ENCODE data around the gene ABCB8.

Gene ABCB8

DNA sequence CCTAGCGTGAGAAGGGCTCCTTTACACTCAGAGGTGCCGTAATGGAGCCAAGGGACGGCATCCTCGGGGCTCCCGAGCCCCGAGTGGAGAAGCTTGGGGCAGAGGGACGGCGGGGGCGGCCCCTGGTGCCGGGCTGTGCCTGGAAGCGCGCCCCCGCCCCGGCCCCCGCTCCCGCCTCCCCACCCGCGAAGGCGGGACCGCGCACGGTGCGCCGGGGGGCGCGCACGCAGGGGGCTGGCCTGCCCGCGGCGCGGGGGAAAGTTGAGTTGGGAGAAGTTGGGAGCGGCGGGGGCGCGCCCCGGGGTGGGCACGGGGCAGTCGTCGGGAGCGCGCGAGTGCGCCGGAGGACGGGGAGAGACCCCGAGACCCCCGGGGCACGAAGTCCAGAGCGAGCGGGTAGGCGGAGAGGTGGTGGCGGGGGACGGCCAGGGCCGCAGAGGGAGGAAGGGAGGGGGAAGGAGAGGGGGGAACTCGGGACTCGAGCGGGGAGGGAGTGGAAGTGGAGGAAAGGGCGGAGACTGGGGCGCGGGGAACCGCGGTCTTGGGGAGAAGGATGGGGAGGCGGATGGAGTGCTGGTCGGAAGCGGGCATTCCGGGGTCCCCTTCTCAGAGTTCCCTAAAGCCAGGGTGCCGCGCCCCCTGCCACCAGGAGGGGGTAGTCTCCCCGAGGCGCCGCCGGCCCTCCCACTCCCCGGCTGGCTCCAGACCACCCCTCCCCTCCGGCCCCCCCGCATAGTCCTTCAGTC, 31.3 kb downstream of the ABCB8 start, which contains the start of gene SLC4A2 (continued):
- TF ChIP-seq ZNF214 (tag by site-specific recombination; IDR thresholded peaks at IDR 0.05; ENCODE audit: borderline replicate concordance) (no peak), ZNF174 (tag by site-specific recombination; IDR thresholded peaks at IDR 0.05) (no peak), ZNF670 (tag by site-specific recombination; IDR thresholded peaks at IDR 0.05; ENCODE audit: low read depth) (no peak), ZIC2 (tag by site-specific recombination; IDR thresholded peaks at IDR 0.05) (peak; percentile 12; the same call in 1 of the 2 replicates), ZNF76 (tag by site-specific recombination; IDR thresholded peaks at IDR 0.05; ENCODE audit: borderline replicate concordance, low read depth) (peak; percentile 65; the same call in 1 of the 2 replicates), BCL11A (tag by site-specific recombination; IDR thresholded peaks at IDR 0.05; ENCODE audit: low read depth) (no peak), ZBTB17 (tag by site-specific recombination; IDR thresholded peaks at IDR 0.05) (no peak), ZNF132 (tag by site-specific recombination; IDR thresholded peaks at IDR 0.05; ENCODE audit: borderline replicate concordance) (no peak), ZNF341 (tag by site-specific recombination; IDR thresholded peaks at IDR 0.05; ENCODE audit: low read depth) (peak; percentile 69; the same call in 1 of the 2 replicates), ZNF133 (tag by site-specific recombination; IDR thresholded peaks at IDR 0.05) (no peak), ZNF302 (tag by site-specific recombination; IDR thresholded peaks at IDR 0.05; ENCODE audit: low read depth) (no peak), ZNF792 (tag by site-specific recombination; IDR thresholded peaks at IDR 0.05) (no peak), ZNF623 (tag by site-specific recombination; IDR thresholded peaks at IDR 0.05) (0 out of 2 replicates have a peak, but pooled peaks have one; percentile 7), HOXD13 (CRISPR knock-in tag; IDR thresholded peaks at IDR 0.05; ENCODE audit: borderline replicate concordance) (no peak), ZNF10 (tag by site-specific recombination; IDR thresholded peaks at IDR 0.05) (no peak), ZNF426 (tag by site-specific recombination; IDR thresholded peaks at IDR 0.05) (no peak), ZBTB21 (tag by site-specific recombination; IDR thresholded peaks at IDR 0.05) (no peak)
- TF ChIP-seq, protein P1, sequence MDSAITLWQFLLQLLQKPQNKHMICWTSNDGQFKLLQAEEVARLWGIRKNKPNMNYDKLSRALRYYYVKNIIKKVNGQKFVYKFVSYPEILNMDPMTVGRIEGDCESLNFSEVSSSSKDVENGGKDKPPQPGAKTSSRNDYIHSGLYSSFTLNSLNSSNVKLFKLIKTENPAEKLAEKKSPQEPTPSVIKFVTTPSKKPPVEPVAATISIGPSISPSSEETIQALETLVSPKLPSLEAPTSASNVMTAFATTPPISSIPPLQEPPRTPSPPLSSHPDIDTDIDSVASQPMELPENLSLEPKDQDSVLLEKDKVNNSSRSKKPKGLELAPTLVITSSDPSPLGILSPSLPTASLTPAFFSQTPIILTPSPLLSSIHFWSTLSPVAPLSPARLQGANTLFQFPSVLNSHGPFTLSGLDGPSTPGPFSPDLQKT (IDR thresholded peaks at IDR 0.05; ENCODE audit: borderline replicate concordance, low read depth, low read length) = no peak
- TF ChIP-seq, protein P2, sequence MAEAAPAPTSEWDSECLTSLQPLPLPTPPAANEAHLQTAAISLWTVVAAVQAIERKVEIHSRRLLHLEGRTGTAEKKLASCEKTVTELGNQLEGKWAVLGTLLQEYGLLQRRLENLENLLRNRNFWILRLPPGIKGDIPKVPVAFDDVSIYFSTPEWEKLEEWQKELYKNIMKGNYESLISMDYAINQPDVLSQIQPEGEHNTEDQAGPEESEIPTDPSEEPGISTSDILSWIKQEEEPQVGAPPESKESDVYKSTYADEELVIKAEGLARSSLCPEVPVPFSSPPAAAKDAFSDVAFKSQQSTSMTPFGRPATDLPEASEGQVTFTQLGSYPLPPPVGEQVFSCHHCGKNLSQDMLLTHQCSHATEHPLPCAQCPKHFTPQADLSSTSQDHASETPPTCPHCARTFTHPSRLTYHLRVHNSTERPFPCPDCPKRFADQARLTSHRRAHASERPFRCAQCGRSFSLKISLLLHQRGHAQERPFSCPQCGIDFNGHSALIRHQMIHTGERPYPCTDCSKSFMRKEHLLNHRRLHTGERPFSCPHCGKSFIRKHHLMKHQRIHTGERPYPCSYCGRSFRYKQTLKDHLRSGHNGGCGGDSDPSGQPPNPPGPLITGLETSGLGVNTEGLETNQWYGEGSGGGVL (tag by site-specific recombination; IDR thresholded peaks at IDR 0.05) = peak; percentile 99
- TF ChIP-seq, protein P3, sequence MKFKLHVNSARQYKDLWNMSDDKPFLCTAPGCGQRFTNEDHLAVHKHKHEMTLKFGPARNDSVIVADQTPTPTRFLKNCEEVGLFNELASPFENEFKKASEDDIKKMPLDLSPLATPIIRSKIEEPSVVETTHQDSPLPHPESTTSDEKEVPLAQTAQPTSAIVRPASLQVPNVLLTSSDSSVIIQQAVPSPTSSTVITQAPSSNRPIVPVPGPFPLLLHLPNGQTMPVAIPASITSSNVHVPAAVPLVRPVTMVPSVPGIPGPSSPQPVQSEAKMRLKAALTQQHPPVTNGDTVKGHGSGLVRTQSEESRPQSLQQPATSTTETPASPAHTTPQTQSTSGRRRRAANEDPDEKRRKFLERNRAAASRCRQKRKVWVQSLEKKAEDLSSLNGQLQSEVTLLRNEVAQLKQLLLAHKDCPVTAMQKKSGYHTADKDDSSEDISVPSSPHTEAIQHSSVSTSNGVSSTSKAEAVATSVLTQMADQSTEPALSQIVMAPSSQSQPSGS (tag by site-specific recombination; IDR thresholded peaks at IDR 0.05; ENCODE audit: low read depth) = no peak
- TF ChIP-seq, protein P4, sequence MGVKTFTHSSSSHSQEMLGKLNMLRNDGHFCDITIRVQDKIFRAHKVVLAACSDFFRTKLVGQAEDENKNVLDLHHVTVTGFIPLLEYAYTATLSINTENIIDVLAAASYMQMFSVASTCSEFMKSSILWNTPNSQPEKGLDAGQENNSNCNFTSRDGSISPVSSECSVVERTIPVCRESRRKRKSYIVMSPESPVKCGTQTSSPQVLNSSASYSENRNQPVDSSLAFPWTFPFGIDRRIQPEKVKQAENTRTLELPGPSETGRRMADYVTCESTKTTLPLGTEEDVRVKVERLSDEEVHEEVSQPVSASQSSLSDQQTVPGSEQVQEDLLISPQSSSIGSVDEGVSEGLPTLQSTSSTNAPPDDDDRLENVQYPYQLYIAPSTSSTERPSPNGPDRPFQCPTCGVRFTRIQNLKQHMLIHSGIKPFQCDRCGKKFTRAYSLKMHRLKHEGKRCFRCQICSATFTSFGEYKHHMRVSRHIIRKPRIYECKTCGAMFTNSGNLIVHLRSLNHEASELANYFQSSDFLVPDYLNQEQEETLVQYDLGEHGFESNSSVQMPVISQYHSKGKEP (tag by site-specific recombination; IDR thresholded peaks at IDR 0.05) = no peak
- TF ChIP-seq, protein P5, sequence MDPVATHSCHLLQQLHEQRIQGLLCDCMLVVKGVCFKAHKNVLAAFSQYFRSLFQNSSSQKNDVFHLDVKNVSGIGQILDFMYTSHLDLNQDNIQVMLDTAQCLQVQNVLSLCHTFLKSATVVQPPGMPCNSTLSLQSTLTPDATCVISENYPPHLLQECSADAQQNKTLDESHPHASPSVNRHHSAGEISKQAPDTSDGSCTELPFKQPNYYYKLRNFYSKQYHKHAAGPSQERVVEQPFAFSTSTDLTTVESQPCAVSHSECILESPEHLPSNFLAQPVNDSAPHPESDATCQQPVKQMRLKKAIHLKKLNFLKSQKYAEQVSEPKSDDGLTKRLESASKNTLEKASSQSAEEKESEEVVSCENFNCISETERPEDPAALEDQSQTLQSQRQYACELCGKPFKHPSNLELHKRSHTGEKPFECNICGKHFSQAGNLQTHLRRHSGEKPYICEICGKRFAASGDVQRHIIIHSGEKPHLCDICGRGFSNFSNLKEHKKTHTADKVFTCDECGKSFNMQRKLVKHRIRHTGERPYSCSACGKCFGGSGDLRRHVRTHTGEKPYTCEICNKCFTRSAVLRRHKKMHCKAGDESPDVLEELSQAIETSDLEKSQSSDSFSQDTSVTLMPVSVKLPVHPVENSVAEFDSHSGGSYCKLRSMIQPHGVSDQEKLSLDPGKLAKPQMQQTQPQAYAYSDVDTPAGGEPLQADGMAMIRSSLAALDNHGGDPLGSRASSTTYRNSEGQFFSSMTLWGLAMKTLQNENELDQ (tag by site-specific recombination; IDR thresholded peaks at IDR 0.05; ENCODE audit: low read depth) = no peak
- TF ChIP-seq, protein P6, sequence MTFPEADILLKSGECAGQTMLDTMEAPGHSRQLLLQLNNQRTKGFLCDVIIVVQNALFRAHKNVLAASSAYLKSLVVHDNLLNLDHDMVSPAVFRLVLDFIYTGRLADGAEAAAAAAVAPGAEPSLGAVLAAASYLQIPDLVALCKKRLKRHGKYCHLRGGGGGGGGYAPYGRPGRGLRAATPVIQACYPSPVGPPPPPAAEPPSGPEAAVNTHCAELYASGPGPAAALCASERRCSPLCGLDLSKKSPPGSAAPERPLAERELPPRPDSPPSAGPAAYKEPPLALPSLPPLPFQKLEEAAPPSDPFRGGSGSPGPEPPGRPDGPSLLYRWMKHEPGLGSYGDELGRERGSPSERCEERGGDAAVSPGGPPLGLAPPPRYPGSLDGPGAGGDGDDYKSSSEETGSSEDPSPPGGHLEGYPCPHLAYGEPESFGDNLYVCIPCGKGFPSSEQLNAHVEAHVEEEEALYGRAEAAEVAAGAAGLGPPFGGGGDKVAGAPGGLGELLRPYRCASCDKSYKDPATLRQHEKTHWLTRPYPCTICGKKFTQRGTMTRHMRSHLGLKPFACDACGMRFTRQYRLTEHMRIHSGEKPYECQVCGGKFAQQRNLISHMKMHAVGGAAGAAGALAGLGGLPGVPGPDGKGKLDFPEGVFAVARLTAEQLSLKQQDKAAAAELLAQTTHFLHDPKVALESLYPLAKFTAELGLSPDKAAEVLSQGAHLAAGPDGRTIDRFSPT (tag by site-specific recombination; IDR thresholded peaks at IDR 0.05) = no peak
- TF ChIP-seq, protein P7, sequence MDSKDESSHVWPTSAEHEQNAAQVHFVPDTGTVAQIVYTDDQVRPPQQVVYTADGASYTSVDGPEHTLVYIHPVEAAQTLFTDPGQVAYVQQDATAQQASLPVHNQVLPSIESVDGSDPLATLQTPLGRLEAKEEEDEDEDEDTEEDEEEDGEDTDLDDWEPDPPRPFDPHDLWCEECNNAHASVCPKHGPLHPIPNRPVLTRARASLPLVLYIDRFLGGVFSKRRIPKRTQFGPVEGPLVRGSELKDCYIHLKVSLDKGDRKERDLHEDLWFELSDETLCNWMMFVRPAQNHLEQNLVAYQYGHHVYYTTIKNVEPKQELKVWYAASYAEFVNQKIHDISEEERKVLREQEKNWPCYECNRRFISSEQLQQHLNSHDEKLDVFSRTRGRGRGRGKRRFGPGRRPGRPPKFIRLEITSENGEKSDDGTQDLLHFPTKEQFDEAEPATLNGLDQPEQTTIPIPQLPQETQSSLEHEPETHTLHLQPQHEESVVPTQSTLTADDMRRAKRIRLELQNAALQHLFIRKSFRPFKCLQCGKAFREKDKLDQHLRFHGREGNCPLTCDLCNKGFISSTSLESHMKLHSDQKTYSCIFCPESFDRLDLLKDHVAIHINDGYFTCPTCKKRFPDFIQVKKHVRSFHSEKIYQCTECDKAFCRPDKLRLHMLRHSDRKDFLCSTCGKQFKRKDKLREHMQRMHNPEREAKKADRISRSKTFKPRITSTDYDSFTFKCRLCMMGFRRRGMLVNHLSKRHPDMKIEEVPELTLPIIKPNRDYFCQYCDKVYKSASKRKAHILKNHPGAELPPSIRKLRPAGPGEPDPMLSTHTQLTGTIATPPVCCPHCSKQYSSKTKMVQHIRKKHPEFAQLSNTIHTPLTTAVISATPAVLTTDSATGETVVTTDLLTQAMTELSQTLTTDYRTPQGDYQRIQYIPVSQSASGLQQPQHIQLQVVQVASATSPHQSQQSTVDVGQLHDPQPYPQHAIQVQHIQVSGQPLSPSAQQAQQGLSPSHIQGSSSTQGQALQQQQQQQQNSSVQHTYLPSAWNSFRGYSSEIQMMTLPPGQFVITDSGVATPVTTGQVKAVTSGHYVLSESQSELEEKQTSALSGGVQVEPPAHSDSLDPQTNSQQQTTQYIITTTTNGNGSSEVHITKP (tag by site-specific recombination; IDR thresholded peaks at IDR 0.05) = peak; percentile 87

Data from HEK293 (cell line).